Calu3 (cell line): Measurements from ENCODE around the gene SUGT1. TPM values are rescaled to one million over a fixed set of nuclear protein-coding genes. Genes with fewer than 3 reads are reported as not detected.

Source experiments
- BruUV-seq: library from RNA; stranded (reverse); fragments of 400-500 nt; replicated peaks from 2 replicates; lab custom pipeline; 2021; lab: Mats Ljungman, UMichigan
- CTCF ChIA-PET: fragments of 300-600 bp; sonication (Branson Sonifier 250); formaldehyde crosslinking; loops from one replicate; lab custom pipeline; 2022; ENCODE audit warnings: antibody characterized with exemption; lab: Charles Lee
- DNase-seq: peaks from one replicate; pipeline ENCODE4 v3.0.0; 2022
- H3K27ac Mint-ChIP-seq: one replicate; pipeline ENCODE4 v1.8.0; 2022; ENCODE audit warnings: mixed read lengths; ENCODE audit not compliant: unreplicated experiment
- H3K27me3 Mint-ChIP-seq: one replicate; pipeline ENCODE4 v1.8.0; 2022; ENCODE audit warnings: mixed read lengths; ENCODE audit not compliant: unreplicated experiment
- H3K36me3 Mint-ChIP-seq: one replicate; pipeline ENCODE4 v1.8.0; 2022; ENCODE audit warnings: mild to moderate bottlenecking, moderate library complexity, mixed read lengths; ENCODE audit not compliant: insufficient read depth, unreplicated experiment
- H3K4me1 Mint-ChIP-seq: one replicate; pipeline ENCODE4 v1.8.0; 2022; ENCODE audit warnings: mild to moderate bottlenecking, low read depth, mixed read lengths; ENCODE audit not compliant: unreplicated experiment
- H3K4me3 Mint-ChIP-seq: one replicate; pipeline ENCODE4 v1.8.0; 2022; ENCODE audit warnings: mild to moderate bottlenecking, low read depth, moderate library complexity, mixed read lengths; ENCODE audit not compliant: unreplicated experiment
- H3K9me3 Mint-ChIP-seq: one replicate; pipeline ENCODE4 v1.8.0; 2022; ENCODE audit warnings: low read depth, mixed read lengths; ENCODE audit not compliant: unreplicated experiment
- CTCF ChIP-seq: fragments of 200-600 bp; IDR thresholded peaks from one replicate; pipeline ENCODE4 v1.8.0; 2022; ENCODE audit warnings: antibody characterized with exemption; ENCODE audit not compliant: unreplicated experiment
- intact Hi-C: fragments of 100-400 bp; cut with micrococcal nuclease; formaldehyde crosslinking; loops from one replicate; pipeline ENCODE4 v1.10.0; 2022; ENCODE audit not compliant: unreplicated experiment
- total RNA-seq: library from RNA; stranded (reverse); gene quantifications from 2 replicates; pipeline ENCODE4 v1.2.3, GENCODE V29; 2022

SUGT1 gene
- total RNA-seq, 1 experiment from 2014 or later = 58.4 TPM

DNA sequence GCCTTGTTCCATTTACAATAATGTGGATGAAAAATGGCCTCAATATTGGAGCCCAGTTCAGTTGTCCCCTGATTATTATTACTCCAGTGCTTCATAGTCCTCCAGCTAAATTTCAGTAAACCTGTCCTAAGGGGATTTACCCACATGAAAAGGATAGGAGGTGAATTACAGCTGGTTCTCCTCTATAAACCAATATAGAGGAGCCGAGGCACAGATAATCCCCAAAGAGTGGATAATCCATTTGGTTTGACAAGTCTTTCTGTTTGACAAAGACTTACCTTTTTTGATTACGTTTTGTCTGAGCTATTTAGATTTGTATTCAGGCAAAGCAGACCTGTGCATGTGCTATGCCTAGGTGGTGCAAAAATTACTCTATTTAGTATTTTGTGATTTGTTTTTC, 84.3 kb downstream of the SUGT1 start:
- H3K4me3 Mint-ChIP-seq = no peak overlapping the region
- CTCF ChIA-PET = interaction anchor here (1.5 kb wide), 1 partner anchor 231 kb away, joined by 5 read pairs; no protein-coding TSS in a partner anchor
- BruUV-seq = no TSS peak

GRCh38 chr13:52737451-52737850, 84.8 kb downstream of the SUGT1 start:
- CTCF ChIA-PET = interaction anchor here (0.6 to 0.7 kb wide), 2 partner anchors 24 to 282 kb away, joined by 3 read pairs; no protein-coding TSS in a partner anchor
- no peak overlapping the region for H3K27ac Mint-ChIP-seq
- no TSS peak for BruUV-seq
- TF ChIP-seq CTCF = no peak
- H3K9me3 Mint-ChIP-seq = no peaks in the 10 kb centered on the region
- no peaks in the 10 kb centered on the region for H3K4me1 Mint-ChIP-seq
- intact Hi-C loops = no loop called here
- no peaks in the 10 kb centered on the region for H3K36me3 Mint-ChIP-seq
- H3K4me3 Mint-ChIP-seq = no peak overlapping the region
- DNase-seq = no peak
- H3K27me3 Mint-ChIP-seq = peaks cover 65% of the 10 kb centered on the region

More for the DNA sequence above, 84.3 kb downstream of the SUGT1 start:
- no peak for TF ChIP-seq CTCF
- peaks cover 59% of the 10 kb centered on the region for H3K27me3 Mint-ChIP-seq
- H3K9me3 Mint-ChIP-seq = no peaks in the 10 kb centered on the region
- no peak for DNase-seq
- intact Hi-C loops = no loop called here
- no peaks in the 10 kb centered on the region for H3K36me3 Mint-ChIP-seq
- H3K4me1 Mint-ChIP-seq = no peaks in the 10 kb centered on the region
- H3K27ac Mint-ChIP-seq = no peak overlapping the region

GRCh38 chr13:52737965-52738364, 85.3 kb downstream of the SUGT1 start:
- intact Hi-C loops = no loop called here
- H3K27me3 Mint-ChIP-seq = peaks cover 69% of the 10 kb centered on the region

DNA sequence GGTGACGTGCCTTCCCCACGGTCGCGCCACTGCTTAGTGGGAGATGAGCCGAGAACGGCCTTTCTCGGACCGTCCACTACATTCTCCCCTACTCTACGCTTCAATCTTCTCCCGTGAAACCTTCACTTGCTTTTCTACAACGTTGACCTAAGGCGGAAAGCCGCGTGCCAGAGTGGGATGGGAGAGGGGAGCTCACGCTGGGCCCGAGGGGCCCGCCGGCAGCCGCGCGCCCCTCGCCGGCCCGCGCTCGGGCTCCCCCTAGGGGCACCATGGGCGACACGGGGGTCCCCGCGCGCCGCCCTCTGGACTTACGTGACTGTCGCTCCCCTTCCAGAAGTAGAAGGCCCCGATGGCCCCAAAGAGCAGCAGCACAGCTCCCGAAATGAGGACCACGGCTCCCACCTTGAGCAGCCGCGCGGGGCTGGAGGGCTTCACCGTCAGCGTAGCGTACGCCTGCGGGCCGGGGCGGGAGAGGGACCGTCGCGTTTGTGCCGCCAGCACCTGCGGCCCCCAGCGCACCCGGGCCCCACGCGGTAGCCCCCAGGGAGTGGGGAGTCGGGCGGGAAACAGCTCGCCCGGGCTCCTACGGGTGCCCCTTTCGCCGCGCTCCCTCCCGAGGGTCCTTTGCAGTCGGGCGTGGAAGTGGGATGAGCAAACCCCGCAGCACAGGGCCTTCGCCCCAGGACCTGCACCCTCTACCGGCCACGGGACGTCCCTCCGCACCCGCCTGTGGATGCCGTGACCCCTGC, 86.3 kb downstream of the SUGT1 start:
- no peak overlapping the region for H3K4me3 Mint-ChIP-seq
- peaks cover 65% of the 10 kb centered on the region for H3K27me3 Mint-ChIP-seq
- DNase-seq = no peak
- CTCF ChIA-PET = no interaction called here
- H3K36me3 Mint-ChIP-seq = no peaks in the 10 kb centered on the region
- no peaks in the 10 kb centered on the region for H3K9me3 Mint-ChIP-seq
- intact Hi-C loops = no loop called here
- BruUV-seq = no TSS peak
- H3K4me1 Mint-ChIP-seq = no peaks in the 10 kb centered on the region
- H3K27ac Mint-ChIP-seq = no peak overlapping the region
- TF ChIP-seq CTCF = no peak

More at GRCh38 chr13:52737965-52738364, 85.3 kb downstream of the SUGT1 start:
- H3K36me3 Mint-ChIP-seq = no peaks in the 10 kb centered on the region
- CTCF ChIA-PET = interaction anchor here (0.7 kb wide), 1 partner anchor 282 kb away, joined by 3 read pairs; no protein-coding TSS in a partner anchor
- no peak for DNase-seq
- no peak overlapping the region for H3K27ac Mint-ChIP-seq
- H3K4me3 Mint-ChIP-seq = no peak overlapping the region
- no TSS peak for BruUV-seq
- H3K4me1 Mint-ChIP-seq = no peaks in the 10 kb centered on the region
- TF ChIP-seq CTCF = no peak
- H3K9me3 Mint-ChIP-seq = no peaks in the 10 kb centered on the region
